ENCODE results near the gene PMM2. TPM values are rescaled to one million over a fixed set of nuclear protein-coding genes. Genes with fewer than 3 reads are reported as not detected.

PMM2 gene
- total RNA-seq, 1 donor from 2014 or later = 22.2 TPM

GRCh38 chr16:8886593-8887430 is 89.2 kb downstream of the PMM2 start:
- TF ChIP-seq CTCF (IDR thresholded peaks at IDR 0.05) = no peak
- TF ChIP-seq EZH2 (IDR thresholded peaks at IDR 0.05) = no peak
- TF ChIP-seq EZH2phosphoT487 (IDR thresholded peaks at IDR 0.05) = no peak
- peaks cover 10% of the 10 kb centered on the region for H3K27me3 Mint-ChIP-seq (ENCODE audit: insufficient read depth, low read depth)
- Histone ChIP-seq H3K9ac (no peak overlapping the region), H4K20me1 (ENCODE audit: low read depth) (peaks cover 28% of the 10 kb centered on the region), H3K9me3 (ENCODE audit: low read depth) (no peaks in the 10 kb centered on the region), H3F3A (ENCODE audit: low read depth) (peaks cover 10% of the 10 kb centered on the region), H3K4me2 (no peak overlapping the region), H3K36me3 (no peaks in the 10 kb centered on the region), H3K4me1 (peaks cover 8% of the 10 kb centered on the region), H2AFZ (replicated peaks) (no peak overlapping the region), H3K27me3 (no peaks in the 10 kb centered on the region), H3K79me2 (ENCODE audit: low read depth) (no peaks in the 10 kb centered on the region), H3K4me3 (no peak overlapping the region), H3K27ac (no peak overlapping the region)
- no peak overlapping the region for H3K4me3 Mint-ChIP-seq
- H3K27ac Mint-ChIP-seq = no peak overlapping the region
- no peak for DNase-seq (ENCODE audit: low spot score)
- H3K36me3 Mint-ChIP-seq = peaks cover 21% of the 10 kb centered on the region
- peaks cover 27% of the 10 kb centered on the region for H3K4me1 Mint-ChIP-seq
- no peaks in the 10 kb centered on the region for H3K9me3 Mint-ChIP-seq

DNA sequence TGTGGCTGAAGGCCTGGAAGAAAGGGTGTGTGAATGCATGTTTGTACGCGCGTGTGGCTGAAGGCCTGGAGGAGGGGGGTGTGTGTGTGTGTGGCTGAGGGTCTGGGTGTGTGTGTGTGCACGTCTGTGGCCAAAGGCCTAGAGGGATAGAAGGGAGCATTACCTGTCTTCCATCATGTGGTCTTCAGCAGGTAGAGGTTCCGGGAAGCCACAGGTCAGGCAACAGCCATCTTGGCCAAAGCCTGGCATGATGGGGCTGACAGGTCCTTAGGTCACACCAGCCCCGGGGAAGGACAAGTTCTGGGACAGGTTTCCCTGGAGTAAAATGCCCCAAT is 89.8 kb downstream of the PMM2 start:
- peaks cover 32% of the 10 kb centered on the region for H4K20me1 ChIP-seq (ENCODE audit: low read depth)
- no peak for DNase-seq (ENCODE audit: low spot score)

GRCh38 chr16:8887952-8888560 is 90.4 kb downstream of the PMM2 start:
- Mint-ChIP-seq H3K36me3 (peaks cover 23% of the 10 kb centered on the region), H3K4me1 (peaks cover 40% of the 10 kb centered on the region), H3K4me3 (no peak overlapping the region), H3K9me3 (no peaks in the 10 kb centered on the region), H3K27me3 (ENCODE audit: insufficient read depth, low read depth) (peaks cover 5% of the 10 kb centered on the region), H3K27ac (no peak overlapping the region)
- H3K27me3 ChIP-seq = no peaks in the 10 kb centered on the region
- H3K27ac ChIP-seq = no peak overlapping the region
- H3K9me3 ChIP-seq (ENCODE audit: low read depth) = no peaks in the 10 kb centered on the region
- peaks cover 33% of the 10 kb centered on the region for H4K20me1 ChIP-seq (ENCODE audit: low read depth)
- no peak overlapping the region for H2AFZ ChIP-seq (replicated peaks)
- no peaks in the 10 kb centered on the region for H3K36me3 ChIP-seq
- no peak overlapping the region for H3K9ac ChIP-seq
- TF ChIP-seq CTCF (IDR thresholded peaks at IDR 0.05) (no peak), EZH2 (IDR thresholded peaks at IDR 0.05) (no peak), EZH2phosphoT487 (IDR thresholded peaks at IDR 0.05) (no peak)
- DNase-seq (ENCODE audit: low spot score) = no peak
- no peaks in the 10 kb centered on the region for H3K79me2 ChIP-seq (ENCODE audit: low read depth)
- no peak overlapping the region for H3K4me2 ChIP-seq
- H3K4me1 ChIP-seq = peaks cover 8% of the 10 kb centered on the region
- H3F3A ChIP-seq (ENCODE audit: low read depth) = peaks cover 10% of the 10 kb centered on the region
- no peak overlapping the region for H3K4me3 ChIP-seq

More for the DNA sequence above, 89.8 kb downstream of the PMM2 start:
- Histone ChIP-seq H3K4me1 (peaks cover 8% of the 10 kb centered on the region), H3K4me2 (no peak overlapping the region), H3K9me3 (ENCODE audit: low read depth) (no peaks in the 10 kb centered on the region), H3F3A (ENCODE audit: low read depth) (peaks cover 10% of the 10 kb centered on the region), H3K27ac (no peak overlapping the region), H2AFZ (replicated peaks) (no peak overlapping the region), H3K79me2 (ENCODE audit: low read depth) (no peaks in the 10 kb centered on the region), H3K9ac (no peak overlapping the region), H3K4me3 (no peak overlapping the region), H3K27me3 (no peaks in the 10 kb centered on the region), H3K36me3 (no peaks in the 10 kb centered on the region)
- Mint-ChIP-seq H3K4me1 (peaks cover 33% of the 10 kb centered on the region), H3K9me3 (no peaks in the 10 kb centered on the region), H3K4me3 (no peak overlapping the region), H3K27me3 (ENCODE audit: insufficient read depth, low read depth) (peaks cover 8% of the 10 kb centered on the region), H3K36me3 (peaks cover 22% of the 10 kb centered on the region), H3K27ac (no peak overlapping the region)
- TF ChIP-seq EZH2 (IDR thresholded peaks at IDR 0.05) (no peak), CTCF (IDR thresholded peaks at IDR 0.05) (no peak), EZH2phosphoT487 (IDR thresholded peaks at IDR 0.05) (no peak)

Measured in neural progenitor cell (in vitro differentiated cells).